GM12873 (cell line): ENCODE results near the gene SSBP3.

ENCODE experiments used
- CTCF ChIP-seq: IDR thresholded peaks from 2 replicates; pipeline ENCODE4 v1.5.1; 2012; ENCODE audit warnings: low read depth, mild to moderate bottlenecking, moderate library complexity, low read length, control low read depth; ENCODE audit not compliant: insufficient read depth; ENCODE audit errors: missing control alignments

SSBP3 gene

GRCh38 chr1:54302549-54302948 is 103.6 kb downstream of the SSBP3 start:
- no peak for TF ChIP-seq CTCF

GRCh38 chr1:54301497-54301896 is 104.7 kb downstream of the SSBP3 start:
- no peak for TF ChIP-seq CTCF

- TF ChIP-seq CTCF, result no peak
Observed at GRCh38 chr1:54300401-54300800, 105.8 kb downstream of the SSBP3 start.

- no peak for TF ChIP-seq CTCF
Observed at GRCh38 chr1:54299037-54299436, 107.2 kb downstream of the SSBP3 start.

- TF ChIP-seq CTCF, result no peak
Observed at GRCh38 chr1:54298284-54299033, 107.7 kb downstream of the SSBP3 start.

GRCh38 chr1:54297596-54298283 is 108.5 kb downstream of the SSBP3 start:
- no peak for TF ChIP-seq CTCF

GRCh38 chr1:54296666-54297065 is 109.5 kb downstream of the SSBP3 start:
- no peak for TF ChIP-seq CTCF
